Natural killer cell treated with Interleukin-12 subunit alpha and Interleukin-12 subunit beta and Interleukin-15 and Interleukin-18, amount 100 ng/mL, for 72 hours (primary cell): ENCODE results near the gene FHIT. TPM values are rescaled to one million over a fixed set of nuclear protein-coding genes. Genes with fewer than 3 reads are reported as not detected.

Experiments used
- ATAC-seq, 2 donors: fragments of 150-1000 bp; cut with Tn5 transposase in 1 of 2; sonication (Bioruptor Pico), chemical (Tn5 transposase) in 1 of 2; 2 replicates each; pipeline ENCODE4 v1.10.0; 2021
- DNase-seq: peaks from one replicate; pipeline ENCODE4 v3.0.0; 2022; ENCODE audit warnings: low spot score
- H3K27ac Mint-ChIP-seq, 2 donors: 1 replicate in 1 of 2; 2 replicates in 1 of 2; pipeline ENCODE4 v1.8.0; 2022; ENCODE audit warnings: mixed read lengths in 2 of 2, mild to moderate bottlenecking in 1 of 2, moderate library complexity in 1 of 2
- H3K27me3 Mint-ChIP-seq, 2 donors: 1 replicate in 1 of 2; 2 replicates in 1 of 2; pipeline ENCODE4 v1.8.0; 2022; ENCODE audit warnings: mixed read lengths in 2 of 2
- H3K36me3 Mint-ChIP-seq: one replicate; pipeline ENCODE4 v1.8.0; 2022; ENCODE audit warnings: mixed read lengths
- H3K4me1 Mint-ChIP-seq, 2 donors: 1 replicate in 1 of 2; 2 replicates in 1 of 2; pipeline ENCODE4 v1.8.0; 2022; ENCODE audit warnings: low read depth in 2 of 2, mixed read lengths in 2 of 2, mild to moderate bottlenecking in 1 of 2
- H3K4me3 Mint-ChIP-seq: one replicate; pipeline ENCODE4 v1.8.0; 2022; ENCODE audit warnings: mixed read lengths
- H3K9me3 Mint-ChIP-seq: 2 replicates; pipeline ENCODE4 v1.8.0; 2022; ENCODE audit warnings: mixed read lengths
- total RNA-seq, 2 donors: library from RNA; stranded (reverse); gene quantifications; one replicate each; pipeline ENCODE4 v1.2.3, GENCODE V29; 2022

The FHIT gene
- total RNA-seq, 2 donors from 2014 or later: 2.4 to 3.0 TPM

DNA sequence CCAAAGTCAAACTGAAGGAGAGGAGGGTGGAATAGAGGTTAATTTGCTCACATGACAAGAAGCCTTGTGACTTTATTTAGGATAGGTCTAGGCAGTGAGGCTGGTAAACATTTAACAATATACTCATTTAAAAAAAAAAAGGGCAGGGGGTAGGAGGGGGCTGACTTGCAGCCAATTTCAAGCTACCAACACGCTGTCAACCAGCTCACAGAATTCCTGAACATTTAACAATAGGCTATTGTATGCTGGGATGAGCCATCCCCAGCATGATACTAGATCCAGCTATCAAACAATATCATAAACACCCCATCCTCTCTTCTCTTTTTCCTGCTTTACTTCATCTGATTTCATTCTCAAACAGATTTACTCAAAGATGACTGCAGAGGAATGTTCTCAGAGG is 1105.1 kb downstream of the FHIT start:
- Mint-ChIP-seq H3K27ac (no peak overlapping the region), H3K9me3 (no peaks in the 10 kb centered on the region), H3K36me3 (no peaks in the 10 kb centered on the region), H3K27me3 (no peaks in the 10 kb centered on the region), H3K4me1 (no peaks in the 10 kb centered on the region), H3K4me3 (no peak overlapping the region)
- ATAC-seq (no peak), DNase-seq (no peak)

DNA sequence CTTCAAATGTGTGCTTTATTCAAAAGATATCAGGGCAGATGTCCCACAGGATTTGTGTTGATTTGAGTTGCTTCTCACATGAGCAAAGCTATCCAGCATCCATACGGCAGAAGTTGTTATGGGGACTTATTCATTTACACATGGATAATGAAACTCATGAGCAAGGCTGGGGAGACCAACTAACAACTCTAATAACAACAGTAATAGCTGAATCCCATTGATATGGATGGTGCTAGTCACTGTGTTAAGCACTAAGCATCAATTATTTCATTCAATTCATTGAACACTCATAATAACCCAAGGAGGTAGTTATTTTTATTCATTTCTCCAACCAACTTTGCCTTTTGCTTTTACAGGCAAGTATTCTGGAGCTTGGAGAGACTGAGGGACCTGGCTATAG is 1107.2 kb downstream of the FHIT start:
- Mint-ChIP-seq H3K27me3 (no peaks in the 10 kb centered on the region), H3K27ac (no peak overlapping the region), H3K9me3 (no peaks in the 10 kb centered on the region), H3K4me1 (no peaks in the 10 kb centered on the region), H3K4me3 (no peak overlapping the region), H3K36me3 (no peaks in the 10 kb centered on the region)
- ATAC-seq (no peak), DNase-seq (no peak)

GRCh38 chr3:60142009-60142408 is 1109.2 kb downstream of the FHIT start:
- no peaks in the 10 kb centered on the region for H3K4me1 Mint-ChIP-seq
- DNase-seq (no peak), ATAC-seq (no peak)
- H3K9me3 Mint-ChIP-seq: no peaks in the 10 kb centered on the region
- H3K27ac Mint-ChIP-seq: no peak overlapping the region
- no peaks in the 10 kb centered on the region for H3K36me3 Mint-ChIP-seq
- no peaks in the 10 kb centered on the region for H3K27me3 Mint-ChIP-seq
- H3K4me3 Mint-ChIP-seq: no peak overlapping the region

DNA sequence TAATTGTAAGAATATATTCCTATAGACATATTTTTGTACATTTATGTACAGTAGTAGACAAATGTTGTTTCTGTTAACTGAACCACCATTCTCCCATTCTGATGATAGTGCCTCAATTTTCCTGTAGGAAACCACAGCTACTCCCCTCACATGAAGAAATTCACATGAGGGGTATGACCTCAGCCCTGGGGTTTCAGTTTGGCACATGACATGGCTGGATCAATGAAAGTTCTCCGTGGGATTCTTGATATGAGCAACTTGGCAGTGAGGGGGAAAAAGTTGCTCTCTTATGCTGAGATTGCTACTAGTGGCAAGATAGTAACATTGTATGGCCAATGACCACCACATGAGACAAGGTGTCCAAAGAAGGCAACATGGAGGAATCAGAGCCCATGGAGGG is 1111.1 kb downstream of the FHIT start:
- no peaks in the 10 kb centered on the region for H3K27me3 Mint-ChIP-seq
- H3K36me3 Mint-ChIP-seq: no peaks in the 10 kb centered on the region

DNA sequence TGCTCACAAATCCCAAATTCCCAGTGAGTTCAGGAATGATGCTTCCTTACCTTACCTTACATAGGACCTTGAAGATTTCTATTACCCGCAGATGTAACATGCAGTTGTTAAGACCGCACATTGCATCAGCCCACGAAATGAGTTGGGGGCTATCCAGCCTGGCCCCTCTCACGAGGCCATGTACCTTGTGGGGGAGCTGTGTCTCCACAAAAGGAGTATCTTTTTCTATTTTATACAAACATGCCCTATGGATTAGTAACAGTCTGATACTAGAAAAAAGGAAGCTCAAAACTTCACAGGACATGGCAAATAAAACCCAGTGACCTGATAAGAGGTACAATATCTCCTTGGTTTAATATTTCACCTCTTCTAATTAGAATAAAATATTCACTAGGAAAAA is 1114.7 kb downstream of the FHIT start:
- no peaks in the 10 kb centered on the region for H3K27me3 Mint-ChIP-seq
- H3K9me3 Mint-ChIP-seq: no peaks in the 10 kb centered on the region
- no peaks in the 10 kb centered on the region for H3K36me3 Mint-ChIP-seq
- H3K4me3 Mint-ChIP-seq: no peak overlapping the region
- no peak for DNase-seq
- H3K4me1 Mint-ChIP-seq: peaks cover 5 to 14% of the 10 kb centered on the region in 2 donors
- H3K27ac Mint-ChIP-seq: no peak overlapping the region
- no peak for ATAC-seq

More for the DNA sequence above, 1111.1 kb downstream of the FHIT start:
- DNase-seq: no peak
- Mint-ChIP-seq H3K27ac (no peak overlapping the region), H3K4me1 (peaks cover 0 to 8% of the 10 kb centered on the region in 2 donors), H3K9me3 (no peaks in the 10 kb centered on the region), H3K4me3 (no peak overlapping the region)
- no peak for ATAC-seq

DNA sequence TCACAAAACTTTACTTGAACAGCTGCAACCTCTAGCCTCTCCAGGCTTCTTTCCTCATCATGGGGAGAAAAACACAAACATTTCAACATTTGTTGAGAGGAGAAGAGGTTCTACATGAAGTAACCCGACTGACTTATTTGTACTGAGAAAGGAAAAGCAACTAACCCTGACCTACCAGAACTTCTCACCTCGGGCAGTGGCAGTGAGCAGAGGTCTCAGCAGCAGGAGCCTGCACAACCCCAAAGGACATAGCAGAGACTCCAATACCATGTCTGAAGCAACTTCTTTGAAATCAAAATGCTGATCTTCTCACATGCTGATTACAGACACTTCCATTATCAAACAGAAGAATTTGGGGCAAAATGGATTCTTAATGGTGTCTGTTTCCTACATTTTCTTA is 1115.8 kb downstream of the FHIT start:
- no peak for ATAC-seq
- Mint-ChIP-seq H3K36me3 (no peaks in the 10 kb centered on the region), H3K9me3 (no peaks in the 10 kb centered on the region), H3K27ac (no peak overlapping the region), H3K4me3 (no peak overlapping the region), H3K4me1 (peaks cover 5 to 14% of the 10 kb centered on the region in 2 donors), H3K27me3 (no peaks in the 10 kb centered on the region)
- DNase-seq: no peak

DNA sequence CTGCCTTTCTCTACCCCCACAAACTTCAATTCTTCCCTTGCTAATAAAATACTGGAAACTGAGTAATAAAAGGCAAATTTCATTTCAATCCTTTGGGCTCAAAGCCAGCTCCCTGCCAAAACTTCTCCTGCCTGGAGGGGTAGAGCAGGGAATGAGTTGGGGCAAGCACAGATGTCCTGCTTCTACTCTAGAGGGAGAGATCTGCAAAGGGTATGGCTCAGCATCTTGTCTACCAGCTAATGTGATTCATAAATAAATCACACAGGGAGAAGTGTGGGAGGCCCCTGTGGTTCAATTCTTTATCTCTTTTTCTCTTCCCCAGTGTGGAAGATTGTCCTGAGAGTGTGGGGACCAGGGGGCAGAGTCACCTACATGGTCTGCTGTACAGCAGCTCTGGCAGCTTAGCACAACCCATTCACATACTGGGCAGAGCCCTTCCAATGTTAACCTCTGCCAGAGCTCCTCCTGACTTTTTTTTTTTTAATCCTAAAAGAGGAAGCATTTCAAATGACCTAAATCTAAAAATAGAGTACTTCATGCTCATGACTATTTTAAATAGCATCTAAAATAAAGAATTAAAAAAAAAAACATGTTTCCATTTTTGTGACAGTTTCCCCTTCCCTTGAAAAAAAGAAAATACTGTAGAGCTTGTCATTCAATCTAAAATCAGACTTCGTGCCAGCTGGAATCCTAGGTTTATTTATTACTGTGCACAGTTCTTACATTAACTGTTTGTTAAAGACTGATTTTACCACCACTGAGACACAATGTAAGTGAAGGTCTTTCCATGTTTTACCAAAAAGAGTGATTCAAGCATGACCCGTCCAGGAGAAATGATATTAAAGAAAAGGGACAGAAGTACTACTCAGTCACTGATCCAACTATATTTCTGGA is 1117.7 kb downstream of the FHIT start:
- no peak overlapping the region for H3K4me3 Mint-ChIP-seq
- ATAC-seq (no peak), DNase-seq (no peak)

DNA sequence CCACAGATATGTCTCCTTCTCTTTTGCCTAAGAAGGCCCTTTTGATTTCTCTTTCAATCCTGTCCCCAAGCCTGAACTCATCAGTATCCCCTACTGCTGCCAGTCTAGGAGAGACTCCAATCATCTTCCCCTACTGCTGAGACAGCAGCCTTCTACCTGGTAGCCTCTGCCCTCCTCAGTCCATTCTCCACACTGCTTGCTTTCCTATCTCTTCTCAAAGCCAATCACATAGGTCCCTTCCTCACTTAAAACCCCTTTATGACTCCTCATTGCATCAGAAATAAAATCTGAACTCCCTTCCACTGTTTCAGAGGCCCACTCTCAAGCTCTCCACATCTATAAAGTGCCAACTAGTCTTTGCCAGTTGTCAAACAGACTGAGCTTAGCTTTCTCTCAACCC is 1119.6 kb downstream of the FHIT start:
- no peak overlapping the region for H3K27ac Mint-ChIP-seq
- peaks cover 5 to 14% of the 10 kb centered on the region in 2 donors for H3K4me1 Mint-ChIP-seq
- H3K36me3 Mint-ChIP-seq: no peaks in the 10 kb centered on the region
- no peaks in the 10 kb centered on the region for H3K27me3 Mint-ChIP-seq
- ATAC-seq (no peak), DNase-seq (no peak)
- no peak overlapping the region for H3K4me3 Mint-ChIP-seq
- no peaks in the 10 kb centered on the region for H3K9me3 Mint-ChIP-seq

More for the DNA sequence above, 1117.7 kb downstream of the FHIT start:
- H3K27me3 Mint-ChIP-seq: no peaks in the 10 kb centered on the region
- peaks cover 5 to 14% of the 10 kb centered on the region in 2 donors for H3K4me1 Mint-ChIP-seq
- no peaks in the 10 kb centered on the region for H3K9me3 Mint-ChIP-seq
- no peaks in the 10 kb centered on the region for H3K36me3 Mint-ChIP-seq
- no peak overlapping the region for H3K27ac Mint-ChIP-seq

DNA sequence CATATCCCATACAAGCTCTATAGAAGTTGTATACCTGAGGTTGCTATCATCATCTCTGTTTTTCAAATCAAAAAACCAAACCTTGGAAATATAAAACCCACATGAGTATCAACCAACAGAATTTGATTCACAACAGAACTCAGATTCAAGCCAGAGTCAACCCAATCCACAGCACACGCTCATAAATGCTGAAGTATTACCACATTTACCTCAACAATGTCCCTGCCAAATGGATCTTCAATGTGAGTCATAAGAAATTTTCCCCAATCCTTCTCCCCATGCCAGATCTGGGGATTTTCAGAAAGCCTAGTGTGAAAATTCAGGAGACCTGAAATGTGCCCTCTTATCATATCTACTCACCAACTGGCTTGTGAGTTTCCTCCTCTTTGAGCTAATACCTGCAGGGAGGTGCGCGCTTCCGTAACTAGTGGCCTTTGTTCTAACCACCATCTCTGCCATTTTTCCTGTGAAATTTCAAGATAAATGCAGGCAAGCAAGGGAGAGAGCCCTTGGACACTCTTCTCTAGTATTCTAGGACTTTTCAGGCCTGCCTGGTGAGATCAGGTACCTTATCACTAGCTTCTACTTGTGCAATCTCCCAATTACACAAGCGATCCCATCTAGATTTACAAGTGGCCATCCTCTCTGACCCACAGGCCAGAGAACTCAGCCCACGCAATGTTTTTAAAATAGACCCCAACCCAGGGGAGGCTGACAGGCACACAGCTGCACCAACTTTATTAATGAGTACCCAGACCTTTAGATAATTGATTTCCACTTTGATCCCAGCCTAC is 1124.5 kb downstream of the FHIT start:
- no peaks in the 10 kb centered on the region for H3K4me1 Mint-ChIP-seq

GRCh38 chr3:60125686-60126085 is 1125.6 kb downstream of the FHIT start:
- ATAC-seq: no peak

More for the DNA sequence above, 1124.5 kb downstream of the FHIT start:
- H3K9me3 Mint-ChIP-seq: no peaks in the 10 kb centered on the region
- no peak overlapping the region for H3K27ac Mint-ChIP-seq
- ATAC-seq (no peak), DNase-seq (no peak)
- H3K27me3 Mint-ChIP-seq: no peaks in the 10 kb centered on the region
- no peak overlapping the region for H3K4me3 Mint-ChIP-seq
- H3K36me3 Mint-ChIP-seq: no peaks in the 10 kb centered on the region

DNA sequence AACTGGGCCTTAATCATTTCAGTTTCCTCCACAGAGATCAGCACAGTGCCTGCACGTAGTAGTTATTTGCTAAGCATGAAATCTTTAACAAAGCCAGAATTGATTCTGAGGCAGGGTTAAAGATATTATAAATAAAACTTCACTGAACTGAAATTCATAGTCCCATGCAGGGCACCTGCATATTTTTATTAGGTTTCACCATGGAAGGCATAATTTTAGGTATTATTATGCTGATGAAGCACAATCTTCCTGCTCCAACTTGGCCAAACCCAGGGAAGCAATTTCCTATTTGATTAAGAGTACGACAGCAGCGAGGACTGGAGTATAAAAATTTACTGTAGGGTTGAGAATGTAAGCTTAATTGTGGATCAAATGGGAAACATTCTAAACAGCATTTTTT is 1131.0 kb downstream of the FHIT start:
- no peaks in the 10 kb centered on the region for H3K36me3 Mint-ChIP-seq
- no peak for ATAC-seq
- no peaks in the 10 kb centered on the region for H3K4me1 Mint-ChIP-seq
- no peak overlapping the region for H3K4me3 Mint-ChIP-seq
- no peak for DNase-seq
- no peak overlapping the region for H3K27ac Mint-ChIP-seq
- H3K9me3 Mint-ChIP-seq: no peaks in the 10 kb centered on the region
- no peaks in the 10 kb centered on the region for H3K27me3 Mint-ChIP-seq

More at GRCh38 chr3:60125686-60126085, 1125.6 kb downstream of the FHIT start:
- no peak for DNase-seq
- Mint-ChIP-seq H3K4me3 (no peak overlapping the region), H3K27ac (no peak overlapping the region), H3K27me3 (no peaks in the 10 kb centered on the region), H3K36me3 (no peaks in the 10 kb centered on the region), H3K9me3 (no peaks in the 10 kb centered on the region), H3K4me1 (no peaks in the 10 kb centered on the region)

GRCh38 chr3:60114191-60114590 is 1137.1 kb downstream of the FHIT start:
- no peak for DNase-seq
- H3K9me3 Mint-ChIP-seq: no peaks in the 10 kb centered on the region

DNA sequence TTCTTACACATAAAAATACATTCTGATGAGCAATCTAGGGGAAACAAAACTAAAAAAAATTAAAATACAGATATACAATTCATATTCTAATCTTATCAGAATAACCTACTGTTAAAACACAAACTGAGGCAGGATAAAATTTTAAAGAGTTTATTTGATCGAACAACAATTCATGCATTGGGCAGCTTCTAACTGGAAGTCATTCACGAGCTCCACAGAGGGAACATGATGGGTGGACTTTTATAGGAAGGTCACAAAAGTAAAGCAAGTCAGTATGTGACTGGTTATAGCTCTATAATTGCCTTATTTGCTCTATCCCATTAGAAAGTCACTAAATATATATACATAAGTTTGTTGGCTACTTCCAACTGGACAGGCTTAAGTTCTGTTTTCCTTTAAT is 1144.0 kb downstream of the FHIT start:
- no peaks in the 10 kb centered on the region for H3K27me3 Mint-ChIP-seq
- ATAC-seq (no peak), DNase-seq (no peak)
- H3K4me1 Mint-ChIP-seq: peaks cover 6 to 11% of the 10 kb centered on the region in 2 donors
- H3K27ac Mint-ChIP-seq: no peak overlapping the region
- H3K36me3 Mint-ChIP-seq: no peaks in the 10 kb centered on the region
- no peaks in the 10 kb centered on the region for H3K9me3 Mint-ChIP-seq
- H3K4me3 Mint-ChIP-seq: no peak overlapping the region

More at GRCh38 chr3:60114191-60114590, 1137.1 kb downstream of the FHIT start:
- Mint-ChIP-seq H3K27ac (no peak overlapping the region), H3K4me3 (no peak overlapping the region), H3K36me3 (no peaks in the 10 kb centered on the region), H3K4me1 (no peaks in the 10 kb centered on the region), H3K27me3 (no peaks in the 10 kb centered on the region)
- no peak for ATAC-seq

DNA sequence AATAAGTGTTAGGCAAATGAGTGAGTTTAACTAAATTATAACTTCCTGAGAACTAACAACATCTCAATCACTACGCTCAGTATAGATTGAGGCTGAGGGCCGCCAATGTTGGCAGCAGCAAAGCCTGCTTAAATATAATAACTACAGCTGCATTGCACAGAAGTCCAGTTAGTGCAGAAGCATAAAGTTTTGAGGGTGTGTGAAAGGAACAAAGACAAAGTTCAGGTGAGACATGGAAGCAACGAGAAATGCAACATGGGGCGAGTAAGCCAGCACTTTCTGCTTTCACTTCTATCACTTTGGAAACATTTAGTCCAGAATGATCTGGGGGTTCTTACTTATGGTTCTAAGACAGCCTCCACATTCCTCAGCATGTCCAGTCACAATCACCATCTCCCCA is 1149.1 kb downstream of the FHIT start:
- Mint-ChIP-seq H3K4me1 (peaks cover 6 to 16% of the 10 kb centered on the region in 2 donors), H3K4me3 (no peak overlapping the region), H3K27me3 (no peaks in the 10 kb centered on the region), H3K27ac (no peak overlapping the region), H3K9me3 (no peaks in the 10 kb centered on the region), H3K36me3 (no peaks in the 10 kb centered on the region)
- no peak for DNase-seq
- no peak for ATAC-seq
